ENCODE measurements around the gene AKT2.

- TF ChIP-seq CTCF (IDR thresholded peaks at IDR 0.05; ENCODE audit: insufficient read depth, low read length, poor library complexity, severe bottlenecking) (no peak), EZH2phosphoT487 (conservative IDR thresholded peaks at IDR 0.05; ENCODE audit: low read length) (no peak)
Measured at GRCh38 chr19:40264314-40265054, 20.7 kb downstream of the AKT2 start.

Measured in SU-DHL-6 (cell line).